GM23338 (cell line): ENCODE results near the gene CENPT. TPM values are rescaled to one million over a fixed set of nuclear protein-coding genes. Genes with fewer than 3 reads are reported as not detected.

ENCODE experiments used
- ATAC-seq: fragments of 200-7000 bp; cut with Tn5 transposase; 3 replicates; pipeline ENCODE4 v1.9.1; 2020
- DNase-seq: peaks from one replicate; pipeline ENCODE4 v3.0.0-alpha.2; 2015; ENCODE audit warnings: low spot score
- H2AFZ ChIP-seq: fragments of 200-600 bp; sonication (generic); 2 replicates; pipeline ENCODE4 v1.8.0; 2016; ENCODE audit warnings: antibody characterized with exemption, mild to moderate bottlenecking, moderate library complexity
- H3F3A ChIP-seq: fragments of 200-600 bp; sonication (generic); replicated peaks from 2 replicates; pipeline ENCODE4 v1.8.0; 2017; ENCODE audit warnings: antibody characterized with exemption, mixed run types, low read depth
- H3K27ac ChIP-seq: fragments of 200-600 bp; sonication (generic); 2 replicates; pipeline ENCODE4 v1.6.1; 2016; ENCODE audit warnings: low read depth
- H3K27me3 ChIP-seq: fragments of 200-600 bp; sonication (generic); 2 replicates; pipeline ENCODE4 v1.8.0; 2016; ENCODE audit warnings: mild to moderate bottlenecking, mixed run types, moderate library complexity; ENCODE audit not compliant: insufficient read depth
- H3K36me3 ChIP-seq: fragments of 200-600 bp; sonication (generic); 2 replicates; pipeline ENCODE4 v1.8.0; 2016; ENCODE audit warnings: mild to moderate bottlenecking; ENCODE audit not compliant: insufficient read depth
- H3K4me1 ChIP-seq: fragments of 200-600 bp; sonication (generic); 2 replicates; pipeline ENCODE4 v1.8.0; 2016; ENCODE audit warnings: mild to moderate bottlenecking, moderate library complexity; ENCODE audit not compliant: insufficient read depth
- H3K4me2 ChIP-seq: fragments of 200-600 bp; sonication (generic); 2 replicates; pipeline ENCODE4 v1.7.1; 2017; ENCODE audit warnings: mixed run types
- H3K4me3 ChIP-seq: fragments of 200-600 bp; sonication (generic); 2 replicates; pipeline ENCODE4 v1.6.1; 2016; ENCODE audit warnings: mixed run types
- H3K79me2 ChIP-seq: fragments of 200-600 bp; sonication (generic); replicated peaks from 2 replicates; pipeline ENCODE4 v1.8.0; 2017; ENCODE audit warnings: mild to moderate bottlenecking; ENCODE audit not compliant: insufficient read depth
- H3K9me2 ChIP-seq: fragments of 200-600 bp; sonication (generic); 2 replicates; pipeline ENCODE4 v1.8.0; 2017; ENCODE audit not compliant: insufficient read depth
- H4K20me1 ChIP-seq: fragments of 200-600 bp; sonication (generic); replicated peaks from 2 replicates; pipeline ENCODE4 v1.8.0; 2017; ENCODE audit warnings: mild to moderate bottlenecking; ENCODE audit not compliant: insufficient read depth
- H3K27ac Mint-ChIP-seq: 2 replicates; pipeline ENCODE4 v1.8.0; 2020; ENCODE audit warnings: inconsistent platforms, mild to moderate bottlenecking, moderate library complexity, mixed read lengths
- H3K27me3 Mint-ChIP-seq: 3 replicates; pipeline ENCODE4 v1.8.0; 2022; ENCODE audit warnings: low read depth, mild to moderate bottlenecking, moderate library complexity, mixed read lengths, inconsistent platforms; ENCODE audit not compliant: insufficient read depth, poor library complexity
- H3K36me3 Mint-ChIP-seq: 3 replicates; pipeline ENCODE4 v1.8.0; 2021; ENCODE audit warnings: low read depth, mild to moderate bottlenecking, inconsistent platforms, moderate library complexity, mixed read lengths
- H3K4me1 Mint-ChIP-seq: 3 replicates; pipeline ENCODE4 v1.8.0; 2020; ENCODE audit warnings: mild to moderate bottlenecking, inconsistent platforms, mixed read lengths
- H3K4me3 Mint-ChIP-seq: 3 replicates; pipeline ENCODE4 v1.8.0; 2021; ENCODE audit warnings: moderate library complexity, mild to moderate bottlenecking, inconsistent platforms, mixed read lengths
- H3K9me3 Mint-ChIP-seq: 3 replicates; pipeline ENCODE4 v1.8.0; 2020; ENCODE audit warnings: moderate library complexity, mild to moderate bottlenecking, inconsistent platforms, mixed read lengths
- EZH2 ChIP-seq: fragments of 200-600 bp; sonication (generic); IDR thresholded peaks from one replicate; pipeline ENCODE4 v1.8.0; 2017; ENCODE audit warnings: antibody characterized with exemption, mild to moderate bottlenecking, low read depth; ENCODE audit not compliant: unreplicated experiment
- EZH2phosphoT487 ChIP-seq: fragments of 200-600 bp; sonication (generic); IDR thresholded peaks from one replicate; pipeline ENCODE4 v1.8.1; 2018; ENCODE audit warnings: antibody characterized with exemption; ENCODE audit not compliant: unreplicated experiment
- JUNB ChIP-seq: IDR thresholded peaks from one replicate; pipeline ENCODE4 v1.6.1; 2016; ENCODE audit warnings: antibody characterized with exemption; ENCODE audit not compliant: unreplicated experiment
- POLR2AphosphoS5 ChIP-seq: IDR thresholded peaks from 2 replicates; pipeline ENCODE4 v1.6.1; 2016; ENCODE audit warnings: antibody characterized with exemption, low read depth
- STAT1 ChIP-seq: IDR thresholded peaks from one replicate; pipeline ENCODE4 v1.6.1; 2016; ENCODE audit warnings: antibody characterized with exemption; ENCODE audit not compliant: unreplicated experiment
- ZNF114 ChIP-seq: fragments of 250-450 bp; sonication (Bioruptor Pico); IDR thresholded peaks from 2 replicates; pipeline ENCODE4 v1.5.0; 2020; ENCODE audit warnings: mild to moderate bottlenecking, moderate library complexity
- ZNF331 ChIP-seq: fragments of 250-450 bp; sonication (Bioruptor Pico); IDR thresholded peaks from 2 replicates; pipeline ENCODE4 v1.5.0; 2020; ENCODE audit warnings: low read depth, mild to moderate bottlenecking, moderate library complexity
- polyA plus RNA-seq: library from polyadenylated mRNA; unstranded; fragments of >200 nt; fragmentation: Nextera tagmentation; extraction: Ambion mirVana; gene quantifications from 2 replicates; pipeline ENCODE4 v1.2.1, GENCODE V29; 2016
- total RNA-seq: library from RNA; depleted of rRNA; stranded (reverse); fragments of >200 nt; shearing (Covaris generic); gene quantifications from 2 replicates; pipeline ENCODE4 v1.2.3, GENCODE V29; 2014
- TF ChIP-seq, protein P1 (sequence below), 2 experiments: fragments of 200-600 bp in 1 of 2; sonication (generic) in 1 of 2; conservative IDR thresholded peaks; 2 replicates each; pipeline versions ENCODE4 v1.5.1 to v1.6.1; 2016 to 2017; ENCODE audit warnings: antibody characterized with exemption in 2 of 2, low read depth in 2 of 2, mild to moderate bottlenecking in 2 of 2, moderate library complexity in 1 of 2
- TF ChIP-seq, protein P2 (sequence below): IDR thresholded peaks from one replicate; pipeline ENCODE4 v1.6.1; 2018; ENCODE audit warnings: antibody characterized with exemption; ENCODE audit not compliant: unreplicated experiment

Gene CENPT
- total and polyA plus RNA-seq, 2 experiments from 2014 or later, result 55.4 to 63.8 TPM

DNA sequence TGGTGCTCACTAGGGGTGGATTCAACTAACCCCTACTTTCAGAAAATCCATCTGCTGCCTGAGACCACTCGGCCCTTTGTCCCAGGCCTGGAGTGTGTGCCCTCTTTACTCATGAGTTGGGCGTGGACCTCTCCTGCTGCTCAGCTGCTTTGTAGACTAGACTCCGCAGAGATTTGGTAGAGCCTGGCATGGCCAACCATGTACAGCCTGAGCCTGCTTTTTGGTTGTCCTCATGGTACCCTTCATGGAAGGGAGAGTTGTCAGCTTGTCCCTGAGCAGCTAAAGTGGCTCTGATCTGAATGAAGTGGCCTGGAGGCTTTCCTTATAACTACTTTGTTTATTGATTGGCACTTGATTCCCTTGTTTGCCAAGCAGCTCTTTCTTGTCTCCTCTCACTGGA lies 26.9 kb upstream of the CENPT start:
- DNase-seq, result no peak
- peaks cover 4% of the 10 kb centered on the region for H4K20me1 ChIP-seq
- peak overlapping the region; percentile 96; the same call in 1 of the 2 replicates for H3K4me3 ChIP-seq
- Mint-ChIP-seq H3K36me3 (peaks cover 53% of the 10 kb centered on the region), H3K27me3 (peaks cover 19% of the 10 kb centered on the region), H3K27ac (no peak overlapping the region), H3K4me3 (peak overlapping the region; percentile 89), H3K9me3 (no peaks in the 10 kb centered on the region; the same call in 2 of the 3 replicates), H3K4me1 (peaks cover 14% of the 10 kb centered on the region)
- H3K79me2 ChIP-seq, result peaks cover 28% of the 10 kb centered on the region
- H3K27me3 ChIP-seq, result no peaks in the 10 kb centered on the region
- no peak overlapping the region for H2AFZ ChIP-seq
- peak overlapping the region; percentile 96; the same call in 1 of the 2 replicates for H3K4me2 ChIP-seq
- no peak for ATAC-seq
- H3K4me1 ChIP-seq, result peaks cover 8% of the 10 kb centered on the region; the same call in 1 of the 2 replicates
- TF ChIP-seq JUNB, result no peak
- TF ChIP-seq ZNF114 (CRISPR knock-in tag), result no peak
- TF ChIP-seq EZH2phosphoT487, result no peak
- H3K9me2 ChIP-seq, result no peaks in the 10 kb centered on the region
- H3F3A ChIP-seq, result peaks cover 26% of the 10 kb centered on the region
- no peak overlapping the region for H3K27ac ChIP-seq
- peaks cover 24% of the 10 kb centered on the region for H3K36me3 ChIP-seq

DNA sequence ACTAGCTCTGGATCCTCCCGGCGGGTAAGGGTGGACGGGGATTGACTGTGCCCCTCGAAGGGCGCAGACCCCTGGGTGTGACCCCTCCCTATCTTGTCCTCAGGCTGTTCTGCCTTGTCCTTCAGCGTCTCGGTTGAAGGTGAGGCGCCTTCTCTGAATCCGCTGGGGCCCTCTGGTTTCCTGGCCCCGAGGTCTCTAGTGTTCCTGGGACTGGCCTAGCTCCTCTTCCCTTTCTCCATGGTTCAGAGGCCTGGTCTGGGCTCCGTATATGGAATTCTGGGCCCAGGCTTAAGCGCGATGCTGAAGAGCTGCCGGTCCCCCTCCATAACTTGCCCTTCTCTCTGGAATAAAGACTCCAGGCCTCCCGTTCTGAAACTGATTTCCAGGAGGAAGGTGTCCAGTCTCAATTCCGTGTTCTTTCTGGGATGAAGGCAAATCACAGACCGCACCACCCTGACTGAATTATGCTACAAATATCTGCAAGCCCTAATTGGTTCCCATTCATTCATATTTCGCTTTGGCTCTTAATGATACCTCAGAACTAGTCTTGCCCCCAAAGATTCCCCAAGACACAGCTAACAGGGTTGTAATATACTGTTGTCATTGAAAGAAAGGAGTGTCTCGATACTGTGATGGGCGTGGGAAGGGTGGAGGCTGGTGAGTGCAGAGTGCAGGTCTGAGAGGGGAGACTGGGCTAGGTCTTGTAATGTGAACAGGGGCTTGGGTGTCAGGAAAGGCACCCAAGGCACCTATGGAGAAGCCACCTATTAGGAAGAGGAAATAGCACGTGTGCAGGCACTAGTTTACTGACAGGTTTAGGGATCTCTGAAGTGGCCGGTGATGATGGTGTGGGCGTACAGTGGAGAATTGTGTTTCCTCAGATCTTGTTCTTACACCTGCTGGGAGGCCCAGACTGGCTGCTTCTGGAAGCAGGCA lies 26.2 kb upstream of the CENPT start:
- H3K27me3 Mint-ChIP-seq, result peaks cover 14% of the 10 kb centered on the region
- Histone ChIP-seq H3F3A (peaks cover 30% of the 10 kb centered on the region), H2AFZ (peak overlapping the region; percentile 96), H3K4me2 (peak overlapping the region; percentile 96), H3K27me3 (no peaks in the 10 kb centered on the region), H3K27ac (no peak overlapping the region), H3K4me1 (peaks cover 8% of the 10 kb centered on the region; the same call in 1 of the 2 replicates), H3K36me3 (peaks cover 24% of the 10 kb centered on the region), H4K20me1 (peaks cover 4% of the 10 kb centered on the region), H3K9me2 (no peaks in the 10 kb centered on the region), H3K79me2 (peaks cover 28% of the 10 kb centered on the region), H3K4me3 (peak overlapping the region; percentile 96)
- H3K4me1 Mint-ChIP-seq, result peaks cover 14% of the 10 kb centered on the region
- peak overlapping the region; percentile 89 for H3K4me3 Mint-ChIP-seq
- no peaks in the 10 kb centered on the region; the same call in 2 of the 3 replicates for H3K9me3 Mint-ChIP-seq
- ATAC-seq (peak; percentile 64), DNase-seq (peak; percentile 36)
- H3K27ac Mint-ChIP-seq, result peak overlapping the region; percentile 82
- H3K36me3 Mint-ChIP-seq, result peaks cover 51% of the 10 kb centered on the region
- no peak for TF ChIP-seq EZH2
- TF ChIP-seq JUNB, result no peak
- TF ChIP-seq POLR2AphosphoS5, result no peak
- TF ChIP-seq, protein P1, sequence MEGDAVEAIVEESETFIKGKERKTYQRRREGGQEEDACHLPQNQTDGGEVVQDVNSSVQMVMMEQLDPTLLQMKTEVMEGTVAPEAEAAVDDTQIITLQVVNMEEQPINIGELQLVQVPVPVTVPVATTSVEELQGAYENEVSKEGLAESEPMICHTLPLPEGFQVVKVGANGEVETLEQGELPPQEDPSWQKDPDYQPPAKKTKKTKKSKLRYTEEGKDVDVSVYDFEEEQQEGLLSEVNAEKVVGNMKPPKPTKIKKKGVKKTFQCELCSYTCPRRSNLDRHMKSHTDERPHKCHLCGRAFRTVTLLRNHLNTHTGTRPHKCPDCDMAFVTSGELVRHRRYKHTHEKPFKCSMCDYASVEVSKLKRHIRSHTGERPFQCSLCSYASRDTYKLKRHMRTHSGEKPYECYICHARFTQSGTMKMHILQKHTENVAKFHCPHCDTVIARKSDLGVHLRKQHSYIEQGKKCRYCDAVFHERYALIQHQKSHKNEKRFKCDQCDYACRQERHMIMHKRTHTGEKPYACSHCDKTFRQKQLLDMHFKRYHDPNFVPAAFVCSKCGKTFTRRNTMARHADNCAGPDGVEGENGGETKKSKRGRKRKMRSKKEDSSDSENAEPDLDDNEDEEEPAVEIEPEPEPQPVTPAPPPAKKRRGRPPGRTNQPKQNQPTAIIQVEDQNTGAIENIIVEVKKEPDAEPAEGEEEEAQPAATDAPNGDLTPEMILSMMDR (conservative IDR thresholded peaks at IDR 0.05; ENCODE audit: low read depth in 2 of 2), result no peak
- TF ChIP-seq ZNF331 (CRISPR knock-in tag), result no peak
- TF ChIP-seq STAT1, result no peak
- TF ChIP-seq, protein P2, sequence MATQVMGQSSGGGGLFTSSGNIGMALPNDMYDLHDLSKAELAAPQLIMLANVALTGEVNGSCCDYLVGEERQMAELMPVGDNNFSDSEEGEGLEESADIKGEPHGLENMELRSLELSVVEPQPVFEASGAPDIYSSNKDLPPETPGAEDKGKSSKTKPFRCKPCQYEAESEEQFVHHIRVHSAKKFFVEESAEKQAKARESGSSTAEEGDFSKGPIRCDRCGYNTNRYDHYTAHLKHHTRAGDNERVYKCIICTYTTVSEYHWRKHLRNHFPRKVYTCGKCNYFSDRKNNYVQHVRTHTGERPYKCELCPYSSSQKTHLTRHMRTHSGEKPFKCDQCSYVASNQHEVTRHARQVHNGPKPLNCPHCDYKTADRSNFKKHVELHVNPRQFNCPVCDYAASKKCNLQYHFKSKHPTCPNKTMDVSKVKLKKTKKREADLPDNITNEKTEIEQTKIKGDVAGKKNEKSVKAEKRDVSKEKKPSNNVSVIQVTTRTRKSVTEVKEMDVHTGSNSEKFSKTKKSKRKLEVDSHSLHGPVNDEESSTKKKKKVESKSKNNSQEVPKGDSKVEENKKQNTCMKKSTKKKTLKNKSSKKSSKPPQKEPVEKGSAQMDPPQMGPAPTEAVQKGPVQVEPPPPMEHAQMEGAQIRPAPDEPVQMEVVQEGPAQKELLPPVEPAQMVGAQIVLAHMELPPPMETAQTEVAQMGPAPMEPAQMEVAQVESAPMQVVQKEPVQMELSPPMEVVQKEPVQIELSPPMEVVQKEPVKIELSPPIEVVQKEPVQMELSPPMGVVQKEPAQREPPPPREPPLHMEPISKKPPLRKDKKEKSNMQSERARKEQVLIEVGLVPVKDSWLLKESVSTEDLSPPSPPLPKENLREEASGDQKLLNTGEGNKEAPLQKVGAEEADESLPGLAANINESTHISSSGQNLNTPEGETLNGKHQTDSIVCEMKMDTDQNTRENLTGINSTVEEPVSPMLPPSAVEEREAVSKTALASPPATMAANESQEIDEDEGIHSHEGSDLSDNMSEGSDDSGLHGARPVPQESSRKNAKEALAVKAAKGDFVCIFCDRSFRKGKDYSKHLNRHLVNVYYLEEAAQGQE, result no peak
